Neural progenitor cell (in vitro differentiated cells): ENCODE data around the gene ISY1. TPM values are rescaled to one million over a fixed set of nuclear protein-coding genes. Genes with fewer than 3 reads are reported as not detected.

Source experiments
- DNase-seq: peaks from one replicate; pipeline ENCODE4 v3.0.0-alpha.2; 2016; ENCODE audit warnings: low spot score
- H2AFZ ChIP-seq: fragments of 200-600 bp; sonication (generic); replicated peaks from 2 replicates; pipeline ENCODE4 v1.6.1; 2016; ENCODE audit warnings: antibody characterized with exemption
- H3F3A ChIP-seq: fragments of 200-600 bp; sonication (generic); 2 replicates; pipeline ENCODE4 v1.6.1; 2016; ENCODE audit warnings: antibody characterized with exemption, low read depth
- H3K27ac ChIP-seq: fragments of 200-600 bp; sonication (generic); 2 replicates; pipeline ENCODE4 v1.5.1; 2016; ENCODE audit warnings: mild to moderate bottlenecking
- H3K27me3 ChIP-seq: fragments of 200-600 bp; sonication (generic); 2 replicates; pipeline ENCODE4 v1.6.1; 2016; ENCODE audit warnings: mild to moderate bottlenecking, moderate library complexity
- H3K36me3 ChIP-seq: fragments of 200-600 bp; sonication (generic); 2 replicates; pipeline ENCODE4 v1.5.1; 2016
- H3K4me1 ChIP-seq: fragments of 200-600 bp; sonication (generic); 2 replicates; pipeline ENCODE4 v1.6.1; 2016; ENCODE audit warnings: mixed run types
- H3K4me2 ChIP-seq: fragments of 200-600 bp; sonication (generic); 2 replicates; pipeline ENCODE4 v1.6.1; 2016
- H3K4me3 ChIP-seq: fragments of 200-600 bp; sonication (generic); 2 replicates; pipeline ENCODE4 v1.5.1; 2016
- H3K79me2 ChIP-seq: fragments of 200-600 bp; sonication (generic); 2 replicates; pipeline ENCODE4 v1.6.1; 2016; ENCODE audit warnings: low read depth
- H3K9ac ChIP-seq: fragments of 200-600 bp; sonication (generic); 2 replicates; pipeline ENCODE4 v1.6.1; 2016
- H3K9me3 ChIP-seq: fragments of 200-600 bp; sonication (generic); 2 replicates; pipeline ENCODE4 v1.5.1; 2016; ENCODE audit warnings: low read depth
- H4K20me1 ChIP-seq: fragments of 200-600 bp; sonication (generic); 2 replicates; pipeline ENCODE4 v1.6.1; 2016; ENCODE audit warnings: low read depth
- H3K27ac Mint-ChIP-seq: 3 replicates; pipeline ENCODE4 v1.8.0; 2021; ENCODE audit warnings: mixed read lengths
- H3K27me3 Mint-ChIP-seq: 2 replicates; pipeline ENCODE4 v1.8.0; 2022; ENCODE audit warnings: low read depth, mild to moderate bottlenecking, inconsistent platforms, moderate library complexity, mixed read lengths; ENCODE audit not compliant: insufficient read depth
- H3K36me3 Mint-ChIP-seq: 3 replicates; pipeline ENCODE4 v1.8.0; 2021; ENCODE audit warnings: mixed read lengths
- H3K4me1 Mint-ChIP-seq: 3 replicates; pipeline ENCODE4 v1.8.0; 2021; ENCODE audit warnings: mixed read lengths
- H3K4me3 Mint-ChIP-seq: 3 replicates; pipeline ENCODE4 v1.8.0; 2021; ENCODE audit warnings: mild to moderate bottlenecking, moderate library complexity, mixed read lengths
- H3K9me3 Mint-ChIP-seq: 3 replicates; pipeline ENCODE4 v1.8.0; 2020; ENCODE audit warnings: mixed read lengths
- EZH2 ChIP-seq: fragments of 200-600 bp; sonication (generic); IDR thresholded peaks from 2 replicates; pipeline ENCODE4 v1.6.1; 2017; ENCODE audit warnings: antibody characterized with exemption, mild to moderate bottlenecking, moderate library complexity
- EZH2phosphoT487 ChIP-seq: fragments of 200-600 bp; sonication (generic); IDR thresholded peaks from 2 replicates; pipeline ENCODE4 v1.6.1; 2017; ENCODE audit warnings: antibody characterized with exemption
- total RNA-seq: library from RNA; depleted of rRNA; stranded (reverse); fragments of >200 nt; gene quantifications from 2 replicates; pipeline ENCODE4 v1.2.3, GENCODE V29; 2015; ENCODE audit warnings: low replicate concordance
- TF ChIP-seq, protein P1 (sequence below): fragments of 200-600 bp; sonication (generic); IDR thresholded peaks from 2 replicates; pipeline ENCODE4 v1.5.1; 2017; ENCODE audit warnings: antibody characterized with exemption, mild to moderate bottlenecking

Gene ISY1
- total RNA-seq, 1 donor from 2014 or later, result 31.9 TPM

GRCh38 chr3:129164500-129164899 is 3.6 kb upstream of the ISY1 start:
- no peaks in the 10 kb centered on the region for H3K27me3 ChIP-seq
- TF ChIP-seq, protein P1, sequence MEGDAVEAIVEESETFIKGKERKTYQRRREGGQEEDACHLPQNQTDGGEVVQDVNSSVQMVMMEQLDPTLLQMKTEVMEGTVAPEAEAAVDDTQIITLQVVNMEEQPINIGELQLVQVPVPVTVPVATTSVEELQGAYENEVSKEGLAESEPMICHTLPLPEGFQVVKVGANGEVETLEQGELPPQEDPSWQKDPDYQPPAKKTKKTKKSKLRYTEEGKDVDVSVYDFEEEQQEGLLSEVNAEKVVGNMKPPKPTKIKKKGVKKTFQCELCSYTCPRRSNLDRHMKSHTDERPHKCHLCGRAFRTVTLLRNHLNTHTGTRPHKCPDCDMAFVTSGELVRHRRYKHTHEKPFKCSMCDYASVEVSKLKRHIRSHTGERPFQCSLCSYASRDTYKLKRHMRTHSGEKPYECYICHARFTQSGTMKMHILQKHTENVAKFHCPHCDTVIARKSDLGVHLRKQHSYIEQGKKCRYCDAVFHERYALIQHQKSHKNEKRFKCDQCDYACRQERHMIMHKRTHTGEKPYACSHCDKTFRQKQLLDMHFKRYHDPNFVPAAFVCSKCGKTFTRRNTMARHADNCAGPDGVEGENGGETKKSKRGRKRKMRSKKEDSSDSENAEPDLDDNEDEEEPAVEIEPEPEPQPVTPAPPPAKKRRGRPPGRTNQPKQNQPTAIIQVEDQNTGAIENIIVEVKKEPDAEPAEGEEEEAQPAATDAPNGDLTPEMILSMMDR, result no peak
- TF ChIP-seq EZH2phosphoT487 (no peak), EZH2 (no peak)
- H2AFZ ChIP-seq, result no peak overlapping the region
- no peak overlapping the region for H3K27ac Mint-ChIP-seq
- peaks cover 16% of the 10 kb centered on the region for H3K36me3 ChIP-seq
- H3K4me1 Mint-ChIP-seq, result peaks cover 16% of the 10 kb centered on the region
- peaks cover 5% of the 10 kb centered on the region for H4K20me1 ChIP-seq
- peaks cover 76% of the 10 kb centered on the region for H3F3A ChIP-seq
- H3K9me3 ChIP-seq, result no peaks in the 10 kb centered on the region
- no peak overlapping the region for H3K4me3 Mint-ChIP-seq
- no peak overlapping the region for H3K27ac ChIP-seq
- peaks cover 17% of the 10 kb centered on the region for H3K36me3 Mint-ChIP-seq
- H3K9ac ChIP-seq, result no peak overlapping the region
- H3K4me2 ChIP-seq, result no peak overlapping the region
- H3K27me3 Mint-ChIP-seq, result no peaks in the 10 kb centered on the region
- peaks cover 6% of the 10 kb centered on the region for H3K4me1 ChIP-seq
- H3K4me3 ChIP-seq, result no peak overlapping the region
- H3K79me2 ChIP-seq, result peaks cover 16% of the 10 kb centered on the region
- no peak for DNase-seq
- no peaks in the 10 kb centered on the region for H3K9me3 Mint-ChIP-seq

DNA sequence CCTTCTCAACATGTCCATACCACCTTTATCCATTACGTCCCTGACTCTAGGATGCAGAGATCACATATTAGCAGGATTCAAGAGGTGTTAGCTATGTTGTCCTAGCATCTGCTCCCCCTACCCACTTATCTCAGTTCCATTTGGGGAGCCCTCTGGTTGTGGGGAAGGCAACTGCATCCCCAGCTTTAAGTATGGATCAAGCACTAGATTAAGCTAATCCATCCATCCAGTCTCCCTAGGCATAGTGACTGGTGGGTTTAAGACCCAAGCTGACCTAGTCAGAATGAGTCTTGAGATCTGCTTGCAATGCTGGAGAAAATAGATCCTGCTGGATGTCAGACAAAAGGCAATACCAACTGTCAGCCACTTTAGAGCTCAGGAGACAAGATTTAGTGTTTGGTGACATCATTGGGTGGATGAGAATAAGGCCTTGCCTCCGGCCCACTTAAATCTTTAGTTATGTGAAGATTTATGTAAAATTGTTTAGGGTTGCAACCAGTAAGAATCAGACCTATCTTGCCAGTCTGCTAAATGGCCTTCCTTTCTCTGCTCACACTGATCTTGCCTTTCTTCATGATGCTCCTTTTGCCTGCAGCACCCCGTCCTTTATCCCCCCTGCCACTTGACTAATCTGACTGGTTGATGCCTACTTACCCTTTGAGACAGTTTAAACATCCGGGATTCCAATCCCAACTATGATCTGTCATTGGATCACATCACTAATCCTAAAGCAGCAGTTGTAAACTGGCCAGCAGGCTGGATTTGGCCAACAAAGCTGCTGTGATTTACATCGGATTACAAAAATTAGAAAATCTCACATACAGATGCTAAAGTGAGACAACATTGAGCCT is 2.1 kb upstream of the ISY1 start:
- H3K4me2 ChIP-seq, result peak overlapping the region; percentile 99
- peaks cover 22% of the 10 kb centered on the region for H3K79me2 ChIP-seq
- peaks cover 6% of the 10 kb centered on the region for H3K4me1 ChIP-seq
- no peak for TF ChIP-seq EZH2phosphoT487
- TF ChIP-seq, protein P1, result peak; percentile 40
- peak overlapping the region; percentile 97 for H3K4me3 Mint-ChIP-seq
- no peaks in the 10 kb centered on the region for H3K9me3 ChIP-seq
- H3K4me1 Mint-ChIP-seq, result peaks cover 23% of the 10 kb centered on the region
- H3K27ac ChIP-seq, result no peak overlapping the region
- no peaks in the 10 kb centered on the region for H3K27me3 Mint-ChIP-seq
- H3K9ac ChIP-seq, result no peak overlapping the region
- no peaks in the 10 kb centered on the region for H3K27me3 ChIP-seq
- H3K4me3 ChIP-seq, result no peak overlapping the region
- peaks cover 9% of the 10 kb centered on the region for H3K36me3 ChIP-seq
- no peaks in the 10 kb centered on the region for H3K9me3 Mint-ChIP-seq
- no peak overlapping the region for H2AFZ ChIP-seq
- H3K27ac Mint-ChIP-seq, result no peak overlapping the region
- peaks cover 4% of the 10 kb centered on the region for H4K20me1 ChIP-seq
- H3K36me3 Mint-ChIP-seq, result peaks cover 17% of the 10 kb centered on the region
- H3F3A ChIP-seq, result peaks cover 68% of the 10 kb centered on the region
- DNase-seq, result peak; percentile 51

GRCh38 chr3:129161860-129162271 is 1.0 kb upstream of the ISY1 start:
- no peaks in the 10 kb centered on the region for H3K27me3 Mint-ChIP-seq
- H3K27ac ChIP-seq, result peak overlapping the region; percentile 100
- H3K36me3 ChIP-seq, result peaks cover 4% of the 10 kb centered on the region
- peak overlapping the region; percentile 22 for H2AFZ ChIP-seq
- peaks cover 22% of the 10 kb centered on the region for H3K79me2 ChIP-seq
- peaks cover 6% of the 10 kb centered on the region for H3K4me1 ChIP-seq
- no peaks in the 10 kb centered on the region for H3K9me3 Mint-ChIP-seq
- peak overlapping the region; percentile 97 for H3K4me3 Mint-ChIP-seq
- H3K27me3 ChIP-seq, result no peaks in the 10 kb centered on the region
- peak; percentile 27 for DNase-seq
- H3F3A ChIP-seq, result peaks cover 58% of the 10 kb centered on the region
- peak overlapping the region; percentile 99 for H3K4me2 ChIP-seq
- no peaks in the 10 kb centered on the region for H4K20me1 ChIP-seq
- H3K9ac ChIP-seq, result peak overlapping the region; percentile 98
- H3K9me3 ChIP-seq, result no peaks in the 10 kb centered on the region
- H3K4me1 Mint-ChIP-seq, result peaks cover 23% of the 10 kb centered on the region
- peak overlapping the region; percentile 99 for H3K27ac Mint-ChIP-seq
- TF ChIP-seq EZH2phosphoT487 (no peak), EZH2 (no peak)
- TF ChIP-seq, protein P1, result no peak
- H3K4me3 ChIP-seq, result peak overlapping the region; percentile 79
- peaks cover 10% of the 10 kb centered on the region for H3K36me3 Mint-ChIP-seq
